IMR-90 (cell line): ENCODE results near the gene IGFBP1.

Experiments used
- CEBPB ChIP-seq: IDR thresholded peaks from 2 replicates; pipeline ENCODE4 v1.6.1; 2012; ENCODE audit warnings: low read depth, low read length, improper control_type of control experiment
- CHD1 ChIP-seq: IDR thresholded peaks from 2 replicates; pipeline ENCODE4 v1.6.1; 2012; ENCODE audit warnings: low read depth, low read length, improper control_type of control experiment
- MAFK ChIP-seq: IDR thresholded peaks from 2 replicates; pipeline ENCODE4 v1.6.1; 2012; ENCODE audit warnings: low read depth, low read length, improper control_type of control experiment
- MAZ ChIP-seq: IDR thresholded peaks from 2 replicates; pipeline ENCODE4 v1.6.1; 2012; ENCODE audit warnings: low read depth, mild to moderate bottlenecking, low read length, improper control_type of control experiment, moderate library complexity, borderline replicate concordance
- MXI1 ChIP-seq: IDR thresholded peaks from 2 replicates; pipeline ENCODE4 v1.6.1; 2012; ENCODE audit warnings: low read depth, mild to moderate bottlenecking, low read length, moderate library complexity, borderline replicate concordance
- NFE2L2 ChIP-seq: fragments of 150-350 bp; IDR thresholded peaks from 2 replicates; pipeline ENCODE4 v1.6.1; 2016; ENCODE audit warnings: low read depth, mild to moderate bottlenecking, low read length
- POLR2A ChIP-seq: IDR thresholded peaks from 2 replicates; pipeline ENCODE4 v1.6.1; 2012; ENCODE audit warnings: mild to moderate bottlenecking, low read depth, low read length
- RAD21 ChIP-seq: IDR thresholded peaks from 2 replicates; pipeline ENCODE4 v1.6.1; 2012; ENCODE audit warnings: low read length, improper control_type of control experiment
- RFX5 ChIP-seq: IDR thresholded peaks from 2 replicates; pipeline ENCODE4 v1.8.0; 2012; ENCODE audit warnings: low read depth, mild to moderate bottlenecking, low read length, moderate library complexity
- SMC3 ChIP-seq: fragments of 150-350 bp; IDR thresholded peaks from 2 replicates; pipeline ENCODE4 v1.6.1; 2016; ENCODE audit warnings: low read depth, mild to moderate bottlenecking, antibody characterized with exemption, low read length, moderate library complexity
- TF ChIP-seq, protein P1 (sequence below): conservative IDR thresholded peaks from 2 replicates; pipeline ENCODE4 v1.5.1; 2012; ENCODE audit warnings: mild to moderate bottlenecking, low read depth, low read length, improper control_type of control experiment
- TF ChIP-seq, protein P2 (sequence below): fragments of 150-350 bp; IDR thresholded peaks from 2 replicates; pipeline ENCODE4 v1.6.1; 2016; ENCODE audit warnings: low read depth, mild to moderate bottlenecking, low read length, moderate library complexity, borderline replicate concordance
- TF ChIP-seq, protein P3 (sequence below): fragments of 150-350 bp; IDR thresholded peaks from 2 replicates; pipeline ENCODE4 v1.6.1; 2017; ENCODE audit warnings: mild to moderate bottlenecking, antibody characterized with exemption, low read length, low read depth

DNA sequence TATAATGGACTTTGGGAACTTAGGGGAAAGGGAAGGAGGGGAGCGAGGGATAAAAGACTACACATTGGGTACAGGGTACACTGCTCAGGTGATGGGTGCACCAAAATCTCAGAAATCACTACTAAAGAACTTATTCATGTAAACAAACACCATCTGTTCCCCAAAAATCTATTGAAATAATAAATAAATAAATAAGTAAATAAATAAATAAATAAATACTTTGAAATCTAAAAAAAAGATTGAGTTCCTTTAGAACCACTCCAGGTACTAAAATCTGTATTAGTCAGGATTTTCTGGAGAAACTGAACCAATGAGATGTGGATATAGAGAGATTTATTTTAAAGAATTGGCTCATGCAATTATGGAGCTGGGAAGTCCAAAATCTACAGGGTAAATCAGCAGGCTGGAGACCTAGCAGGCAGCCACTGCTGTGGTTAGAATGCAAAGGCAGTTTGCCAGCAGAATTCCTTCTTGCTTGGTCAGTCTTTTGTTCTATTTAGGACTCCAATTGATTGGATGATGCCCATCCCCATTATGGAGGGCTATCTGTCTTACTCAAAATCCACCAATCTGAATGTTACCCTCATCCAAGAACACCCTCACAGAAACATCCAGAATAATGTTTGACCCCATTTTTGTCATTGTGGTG is 8.9 kb downstream of the IGFBP1 start:
- TF ChIP-seq, protein P1, sequence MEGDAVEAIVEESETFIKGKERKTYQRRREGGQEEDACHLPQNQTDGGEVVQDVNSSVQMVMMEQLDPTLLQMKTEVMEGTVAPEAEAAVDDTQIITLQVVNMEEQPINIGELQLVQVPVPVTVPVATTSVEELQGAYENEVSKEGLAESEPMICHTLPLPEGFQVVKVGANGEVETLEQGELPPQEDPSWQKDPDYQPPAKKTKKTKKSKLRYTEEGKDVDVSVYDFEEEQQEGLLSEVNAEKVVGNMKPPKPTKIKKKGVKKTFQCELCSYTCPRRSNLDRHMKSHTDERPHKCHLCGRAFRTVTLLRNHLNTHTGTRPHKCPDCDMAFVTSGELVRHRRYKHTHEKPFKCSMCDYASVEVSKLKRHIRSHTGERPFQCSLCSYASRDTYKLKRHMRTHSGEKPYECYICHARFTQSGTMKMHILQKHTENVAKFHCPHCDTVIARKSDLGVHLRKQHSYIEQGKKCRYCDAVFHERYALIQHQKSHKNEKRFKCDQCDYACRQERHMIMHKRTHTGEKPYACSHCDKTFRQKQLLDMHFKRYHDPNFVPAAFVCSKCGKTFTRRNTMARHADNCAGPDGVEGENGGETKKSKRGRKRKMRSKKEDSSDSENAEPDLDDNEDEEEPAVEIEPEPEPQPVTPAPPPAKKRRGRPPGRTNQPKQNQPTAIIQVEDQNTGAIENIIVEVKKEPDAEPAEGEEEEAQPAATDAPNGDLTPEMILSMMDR = no peak
- TF ChIP-seq RAD21 (no peak), POLR2A (no peak), MAZ (no peak), MXI1 (no peak), SMC3 (no peak), NFE2L2 (no peak), CHD1 (no peak), MAFK (no peak), RFX5 (no peak), CEBPB (no peak)
- TF ChIP-seq, protein P2, sequence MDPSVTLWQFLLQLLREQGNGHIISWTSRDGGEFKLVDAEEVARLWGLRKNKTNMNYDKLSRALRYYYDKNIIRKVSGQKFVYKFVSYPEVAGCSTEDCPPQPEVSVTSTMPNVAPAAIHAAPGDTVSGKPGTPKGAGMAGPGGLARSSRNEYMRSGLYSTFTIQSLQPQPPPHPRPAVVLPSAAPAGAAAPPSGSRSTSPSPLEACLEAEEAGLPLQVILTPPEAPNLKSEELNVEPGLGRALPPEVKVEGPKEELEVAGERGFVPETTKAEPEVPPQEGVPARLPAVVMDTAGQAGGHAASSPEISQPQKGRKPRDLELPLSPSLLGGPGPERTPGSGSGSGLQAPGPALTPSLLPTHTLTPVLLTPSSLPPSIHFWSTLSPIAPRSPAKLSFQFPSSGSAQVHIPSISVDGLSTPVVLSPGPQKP = no peak
- TF ChIP-seq, protein P3, sequence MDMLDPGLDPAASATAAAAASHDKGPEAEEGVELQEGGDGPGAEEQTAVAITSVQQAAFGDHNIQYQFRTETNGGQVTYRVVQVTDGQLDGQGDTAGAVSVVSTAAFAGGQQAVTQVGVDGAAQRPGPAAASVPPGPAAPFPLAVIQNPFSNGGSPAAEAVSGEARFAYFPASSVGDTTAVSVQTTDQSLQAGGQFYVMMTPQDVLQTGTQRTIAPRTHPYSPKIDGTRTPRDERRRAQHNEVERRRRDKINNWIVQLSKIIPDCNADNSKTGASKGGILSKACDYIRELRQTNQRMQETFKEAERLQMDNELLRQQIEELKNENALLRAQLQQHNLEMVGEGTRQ = no peak
